Neural cell (in vitro differentiated cells): ENCODE measurements around the gene ADCY2. TPM values are rescaled to one million over a fixed set of nuclear protein-coding genes. Genes with fewer than 3 reads are reported as not detected.

Experiments used
- H2AFZ ChIP-seq: fragments of 200-600, 300-800 bp; sonication (generic), shearing (Covaris generic); 2 replicates; pipeline ENCODE4 v1.6.0; 2014; ENCODE audit warnings: low read depth, mild to moderate bottlenecking, antibody characterized with exemption, low read length, moderate library complexity
- H3F3A ChIP-seq: fragments of 200-600 bp; shearing (Covaris generic); 2 replicates; pipeline ENCODE4 v1.6.1; 2016; ENCODE audit warnings: mild to moderate bottlenecking, moderate library complexity, mixed read lengths, antibody characterized with exemption, low read length; ENCODE audit not compliant: insufficient read depth, poor library complexity, severe bottlenecking
- H3K27ac ChIP-seq: fragments of 200-600, 300-800 bp; sonication (generic), shearing (Covaris generic); 2 replicates; pipeline ENCODE4 v1.5.1; 2014; ENCODE audit warnings: mild to moderate bottlenecking, low read length, moderate library complexity
- H3K27me3 ChIP-seq: fragments of 300-800, 200-600 bp; sonication (generic), shearing (Covaris generic); 2 replicates; pipeline ENCODE4 v1.6.0; 2014; ENCODE audit warnings: mild to moderate bottlenecking, low read depth, low read length, moderate library complexity; ENCODE audit not compliant: insufficient read depth
- H3K36me3 ChIP-seq: fragments of 300-800, 200-600 bp; sonication (generic), shearing (Covaris generic); 2 replicates; pipeline ENCODE4 v1.5.1; 2014; ENCODE audit warnings: mild to moderate bottlenecking, antibody characterized with exemption, low read length, moderate library complexity; ENCODE audit not compliant: insufficient read depth
- H3K4me2 ChIP-seq: fragments of 300-800, 200-600 bp; sonication (generic), shearing (Covaris generic); 2 replicates; pipeline ENCODE4 v1.6.0; 2014; ENCODE audit warnings: mild to moderate bottlenecking, low read length
- H3K4me3 ChIP-seq: fragments of 300-800, 200-600 bp; sonication (generic), shearing (Covaris generic); 2 replicates; pipeline ENCODE4 v1.5.1; 2014; ENCODE audit warnings: mild to moderate bottlenecking, low read length, moderate library complexity
- H3K79me2 ChIP-seq: fragments of 200-600 bp; shearing (Covaris generic); replicated peaks from 2 replicates; pipeline ENCODE4 v1.6.0; 2014; ENCODE audit warnings: mild to moderate bottlenecking, low read length, moderate library complexity; ENCODE audit not compliant: insufficient read depth
- H3K9ac ChIP-seq: fragments of 300-800, 200-600 bp; sonication (generic), shearing (Covaris generic); 2 replicates; pipeline ENCODE4 v1.6.1; 2016; ENCODE audit warnings: mild to moderate bottlenecking, low read length, mixed read lengths
- H3K9me2 ChIP-seq: fragments of 200-600 bp; shearing (Covaris generic); 2 replicates; pipeline ENCODE4 v1.6.1; 2016; ENCODE audit warnings: mild to moderate bottlenecking, low read length, mixed read lengths; ENCODE audit not compliant: insufficient read depth
- H3K9me3 ChIP-seq: fragments of 200-600, 300-800 bp; sonication (generic), shearing (Covaris generic); 2 replicates; pipeline ENCODE4 v1.6.1; 2016; ENCODE audit warnings: mild to moderate bottlenecking, mixed run types, low read length, moderate library complexity, mixed read lengths
- H4K20me1 ChIP-seq: fragments of 200-600 bp; shearing (Covaris generic); 2 replicates; pipeline ENCODE4 v1.6.1; 2016; ENCODE audit warnings: mild to moderate bottlenecking, mixed run types; ENCODE audit not compliant: insufficient read depth
- EP300 ChIP-seq: fragments of 450-650 bp; conservative IDR thresholded peaks from 2 replicates; pipeline ENCODE4 v1.6.1; 2014; ENCODE audit warnings: antibody characterized with exemption, mild to moderate bottlenecking, moderate library complexity; ENCODE audit not compliant: poor library complexity, severe bottlenecking
- EZH2 ChIP-seq: fragments of 200-600, 300-800 bp; shearing (Covaris generic), sonication (generic); IDR thresholded peaks from 2 replicates; pipeline ENCODE4 v1.6.1; 2014; ENCODE audit warnings: antibody characterized with exemption, low read length, borderline replicate concordance, mild to moderate bottlenecking; ENCODE audit not compliant: insufficient read depth, poor library complexity, severe bottlenecking
- MXI1 ChIP-seq: fragments of 450-650 bp; conservative IDR thresholded peaks from 2 replicates; pipeline ENCODE4 v1.6.1; 2014; ENCODE audit warnings: antibody characterized with exemption, mild to moderate bottlenecking; ENCODE audit not compliant: poor library complexity, severe bottlenecking
- POLR2AphosphoS5 ChIP-seq: IDR thresholded peaks from 2 replicates; pipeline ENCODE4 v1.6.1; 2012
- RAD21 ChIP-seq: fragments of 450-650 bp; conservative IDR thresholded peaks from 2 replicates; pipeline ENCODE4 v1.6.1; 2014; ENCODE audit warnings: antibody characterized with exemption, mild to moderate bottlenecking, moderate library complexity
- SMC3 ChIP-seq: fragments of 450-650 bp; conservative IDR thresholded peaks from 2 replicates; pipeline ENCODE4 v1.6.1; 2014; ENCODE audit warnings: antibody characterized with exemption, mild to moderate bottlenecking, moderate library complexity; ENCODE audit not compliant: poor library complexity
- TAF1 ChIP-seq: IDR thresholded peaks from 2 replicates; pipeline ENCODE4 v1.6.1; 2012; ENCODE audit warnings: low read depth
- polyA plus RNA-seq: library from polyadenylated mRNA; depleted of rRNA; stranded (reverse); fragments of >200 nt; gene quantifications from 2 replicates; pipeline ENCODE4 v1.2.3, GENCODE V29; 2014
- TF ChIP-seq, protein P1 (sequence below): IDR thresholded peaks from 2 replicates; pipeline ENCODE4 v1.6.1; 2012; ENCODE audit warnings: borderline replicate concordance
- TF ChIP-seq, protein P2 (sequence below): fragments of 450-650 bp; IDR thresholded peaks from 2 replicates; pipeline ENCODE4 v1.5.1; 2014; ENCODE audit warnings: antibody characterized with exemption, mild to moderate bottlenecking, moderate library complexity; ENCODE audit not compliant: poor library complexity, severe bottlenecking

Gene ADCY2
- polyA plus RNA-seq, 1 donor from 2014 or later = 1.9 TPM

DNA sequence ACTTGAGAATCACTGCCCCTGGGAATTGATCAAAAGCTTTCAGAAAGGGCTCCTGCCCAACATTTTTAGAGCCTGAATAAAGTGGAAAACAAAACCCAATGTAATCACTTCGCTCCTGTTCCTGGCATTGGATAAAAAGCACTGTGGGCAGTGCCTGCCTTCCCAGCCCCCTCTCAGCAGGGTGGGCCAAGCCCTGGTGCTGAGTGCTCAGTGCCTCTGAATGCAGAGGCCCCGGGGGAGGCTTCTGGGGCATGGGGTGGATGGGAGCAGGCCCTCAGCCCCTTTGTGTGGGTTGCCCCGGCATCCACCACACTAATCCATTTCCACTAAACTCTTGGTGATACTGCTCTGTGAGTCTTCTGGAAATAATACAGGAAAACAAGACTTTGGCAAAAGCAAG is 399.4 kb downstream of the ADCY2 start:
- Histone ChIP-seq H4K20me1 (no peaks in the 10 kb centered on the region), H3K79me2 (no peaks in the 10 kb centered on the region), H3F3A (no peaks in the 10 kb centered on the region), H3K36me3 (no peaks in the 10 kb centered on the region), H3K9ac (no peak overlapping the region), H3K4me2 (no peak overlapping the region), H3K4me3 (no peak overlapping the region), H3K27me3 (no peaks in the 10 kb centered on the region), H3K9me2 (no peaks in the 10 kb centered on the region), H2AFZ (no peak overlapping the region), H3K27ac (no peak overlapping the region), H3K9me3 (no peaks in the 10 kb centered on the region)
- no peak for TF ChIP-seq MXI1
- TF ChIP-seq EP300 = no peak
- TF ChIP-seq, protein P1, sequence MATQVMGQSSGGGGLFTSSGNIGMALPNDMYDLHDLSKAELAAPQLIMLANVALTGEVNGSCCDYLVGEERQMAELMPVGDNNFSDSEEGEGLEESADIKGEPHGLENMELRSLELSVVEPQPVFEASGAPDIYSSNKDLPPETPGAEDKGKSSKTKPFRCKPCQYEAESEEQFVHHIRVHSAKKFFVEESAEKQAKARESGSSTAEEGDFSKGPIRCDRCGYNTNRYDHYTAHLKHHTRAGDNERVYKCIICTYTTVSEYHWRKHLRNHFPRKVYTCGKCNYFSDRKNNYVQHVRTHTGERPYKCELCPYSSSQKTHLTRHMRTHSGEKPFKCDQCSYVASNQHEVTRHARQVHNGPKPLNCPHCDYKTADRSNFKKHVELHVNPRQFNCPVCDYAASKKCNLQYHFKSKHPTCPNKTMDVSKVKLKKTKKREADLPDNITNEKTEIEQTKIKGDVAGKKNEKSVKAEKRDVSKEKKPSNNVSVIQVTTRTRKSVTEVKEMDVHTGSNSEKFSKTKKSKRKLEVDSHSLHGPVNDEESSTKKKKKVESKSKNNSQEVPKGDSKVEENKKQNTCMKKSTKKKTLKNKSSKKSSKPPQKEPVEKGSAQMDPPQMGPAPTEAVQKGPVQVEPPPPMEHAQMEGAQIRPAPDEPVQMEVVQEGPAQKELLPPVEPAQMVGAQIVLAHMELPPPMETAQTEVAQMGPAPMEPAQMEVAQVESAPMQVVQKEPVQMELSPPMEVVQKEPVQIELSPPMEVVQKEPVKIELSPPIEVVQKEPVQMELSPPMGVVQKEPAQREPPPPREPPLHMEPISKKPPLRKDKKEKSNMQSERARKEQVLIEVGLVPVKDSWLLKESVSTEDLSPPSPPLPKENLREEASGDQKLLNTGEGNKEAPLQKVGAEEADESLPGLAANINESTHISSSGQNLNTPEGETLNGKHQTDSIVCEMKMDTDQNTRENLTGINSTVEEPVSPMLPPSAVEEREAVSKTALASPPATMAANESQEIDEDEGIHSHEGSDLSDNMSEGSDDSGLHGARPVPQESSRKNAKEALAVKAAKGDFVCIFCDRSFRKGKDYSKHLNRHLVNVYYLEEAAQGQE = no peak
- no peak for TF ChIP-seq SMC3
- TF ChIP-seq EZH2 = no peak
- TF ChIP-seq POLR2AphosphoS5 = no peak
- TF ChIP-seq, protein P2, sequence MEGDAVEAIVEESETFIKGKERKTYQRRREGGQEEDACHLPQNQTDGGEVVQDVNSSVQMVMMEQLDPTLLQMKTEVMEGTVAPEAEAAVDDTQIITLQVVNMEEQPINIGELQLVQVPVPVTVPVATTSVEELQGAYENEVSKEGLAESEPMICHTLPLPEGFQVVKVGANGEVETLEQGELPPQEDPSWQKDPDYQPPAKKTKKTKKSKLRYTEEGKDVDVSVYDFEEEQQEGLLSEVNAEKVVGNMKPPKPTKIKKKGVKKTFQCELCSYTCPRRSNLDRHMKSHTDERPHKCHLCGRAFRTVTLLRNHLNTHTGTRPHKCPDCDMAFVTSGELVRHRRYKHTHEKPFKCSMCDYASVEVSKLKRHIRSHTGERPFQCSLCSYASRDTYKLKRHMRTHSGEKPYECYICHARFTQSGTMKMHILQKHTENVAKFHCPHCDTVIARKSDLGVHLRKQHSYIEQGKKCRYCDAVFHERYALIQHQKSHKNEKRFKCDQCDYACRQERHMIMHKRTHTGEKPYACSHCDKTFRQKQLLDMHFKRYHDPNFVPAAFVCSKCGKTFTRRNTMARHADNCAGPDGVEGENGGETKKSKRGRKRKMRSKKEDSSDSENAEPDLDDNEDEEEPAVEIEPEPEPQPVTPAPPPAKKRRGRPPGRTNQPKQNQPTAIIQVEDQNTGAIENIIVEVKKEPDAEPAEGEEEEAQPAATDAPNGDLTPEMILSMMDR = no peak
- TF ChIP-seq TAF1 = no peak
- no peak for TF ChIP-seq RAD21

DNA sequence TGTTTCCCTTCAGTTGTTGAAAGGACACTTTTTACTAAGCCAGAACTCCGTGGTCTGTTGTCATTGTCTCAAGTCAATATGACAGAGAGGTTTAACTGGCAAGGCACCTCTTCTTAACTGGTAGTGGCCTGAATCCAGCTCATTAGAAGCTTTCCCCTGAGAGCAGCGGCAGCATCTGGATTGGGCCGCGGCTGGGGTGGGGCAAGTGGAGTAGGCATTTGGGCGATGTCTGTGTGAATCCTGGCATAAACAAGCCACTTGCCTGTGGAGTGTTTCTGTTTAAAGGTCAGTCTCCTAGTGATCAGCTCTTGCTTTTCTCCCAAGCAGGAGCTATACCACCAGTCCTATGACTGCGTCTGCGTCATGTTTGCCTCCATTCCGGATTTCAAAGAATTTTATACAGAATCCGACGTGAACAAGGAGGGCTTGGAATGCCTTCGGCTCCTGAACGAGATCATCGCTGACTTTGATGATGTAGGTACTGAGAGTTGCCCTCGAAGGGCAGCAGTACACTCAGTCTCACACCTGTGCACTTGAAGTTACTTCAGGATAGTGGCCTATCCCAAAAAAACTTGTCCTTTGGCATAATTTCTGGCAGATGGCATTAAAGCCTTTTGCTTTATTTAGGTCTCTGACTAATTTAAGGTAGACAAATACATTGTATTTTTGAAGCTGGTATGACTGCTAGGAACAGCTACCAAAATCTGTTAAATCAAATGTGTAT is 406.1 kb downstream of the ADCY2 start:
- no peak overlapping the region for H3K4me3 ChIP-seq
- H3K36me3 ChIP-seq = no peaks in the 10 kb centered on the region
- H3K27me3 ChIP-seq = no peaks in the 10 kb centered on the region
- TF ChIP-seq, protein P2 = no peak
- no peak for TF ChIP-seq POLR2AphosphoS5
- no peak for TF ChIP-seq EP300
- TF ChIP-seq SMC3 = no peak
- TF ChIP-seq TAF1 = no peak
- TF ChIP-seq RAD21 = no peak
- TF ChIP-seq, protein P1 = no peak
- no peak for TF ChIP-seq MXI1
- TF ChIP-seq EZH2 = no peak
- H3K79me2 ChIP-seq = no peaks in the 10 kb centered on the region
- no peak overlapping the region for H2AFZ ChIP-seq
- no peak overlapping the region for H3K4me2 ChIP-seq
- H3K9me2 ChIP-seq = no peaks in the 10 kb centered on the region
- H3K27ac ChIP-seq = no peak overlapping the region
- no peaks in the 10 kb centered on the region for H3K9me3 ChIP-seq
- no peaks in the 10 kb centered on the region for H3F3A ChIP-seq
- no peaks in the 10 kb centered on the region for H4K20me1 ChIP-seq
- H3K9ac ChIP-seq = no peak overlapping the region
